ENCODE results near the gene KRT86.
A peak's percentile ranks its signal among the peaks of the same experiment; 100 is the strongest.
"Not testable (repeated sequence)": the region's sequence is repeated elsewhere in the genome, so short reads cannot be mapped to it uniquely, and the experiment has no call there.

KRT86 gene

DNA sequence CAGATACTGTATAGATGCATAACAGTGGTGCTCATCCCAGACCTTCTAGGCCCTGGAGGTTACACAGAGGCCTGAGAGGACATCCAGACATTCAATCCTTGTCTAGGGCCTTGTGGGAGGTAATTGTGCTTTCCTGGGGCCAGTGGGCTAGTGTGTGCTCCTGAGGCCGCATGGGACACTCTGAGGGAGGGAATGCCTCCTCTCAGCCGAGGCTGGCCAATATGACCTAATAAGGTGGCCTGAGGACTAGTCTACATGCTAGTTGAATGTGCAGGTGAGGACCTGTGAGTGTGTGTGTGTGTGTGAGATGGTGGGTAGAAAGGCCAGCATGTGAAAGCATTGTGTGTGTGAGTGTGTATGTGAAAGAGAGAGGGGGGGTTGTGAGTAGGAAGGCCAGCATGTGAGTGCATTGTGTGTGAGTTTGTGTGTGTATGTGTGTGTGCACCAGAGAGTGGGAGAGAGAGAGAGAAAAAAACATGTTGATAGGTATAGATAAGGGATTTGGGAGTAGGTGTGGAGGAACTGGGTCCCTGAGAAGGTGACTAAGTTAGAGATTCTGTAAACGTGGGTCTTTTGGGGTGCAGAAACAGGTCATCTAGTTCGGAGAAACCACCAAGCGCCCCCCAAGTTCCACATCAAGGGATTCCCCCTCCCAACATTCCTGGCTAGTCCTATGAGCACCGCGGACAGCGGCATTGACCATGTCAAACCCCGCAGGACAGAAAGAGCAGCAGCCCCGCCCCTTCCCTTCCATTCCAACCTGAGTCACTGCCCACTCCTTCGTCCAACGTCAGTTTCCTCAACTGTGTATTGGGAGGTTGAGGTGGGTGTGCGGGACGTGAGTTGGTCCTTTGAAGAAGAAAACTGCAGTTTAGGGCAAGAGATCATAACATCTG is 26.6 kb downstream of the KRT86 start:
- H3K27ac ChIP-seq, result no peak overlapping the region
- TF ChIP-seq ZFX (IDR thresholded peaks at IDR 0.05), result no peak
- TF ChIP-seq, protein P1, sequence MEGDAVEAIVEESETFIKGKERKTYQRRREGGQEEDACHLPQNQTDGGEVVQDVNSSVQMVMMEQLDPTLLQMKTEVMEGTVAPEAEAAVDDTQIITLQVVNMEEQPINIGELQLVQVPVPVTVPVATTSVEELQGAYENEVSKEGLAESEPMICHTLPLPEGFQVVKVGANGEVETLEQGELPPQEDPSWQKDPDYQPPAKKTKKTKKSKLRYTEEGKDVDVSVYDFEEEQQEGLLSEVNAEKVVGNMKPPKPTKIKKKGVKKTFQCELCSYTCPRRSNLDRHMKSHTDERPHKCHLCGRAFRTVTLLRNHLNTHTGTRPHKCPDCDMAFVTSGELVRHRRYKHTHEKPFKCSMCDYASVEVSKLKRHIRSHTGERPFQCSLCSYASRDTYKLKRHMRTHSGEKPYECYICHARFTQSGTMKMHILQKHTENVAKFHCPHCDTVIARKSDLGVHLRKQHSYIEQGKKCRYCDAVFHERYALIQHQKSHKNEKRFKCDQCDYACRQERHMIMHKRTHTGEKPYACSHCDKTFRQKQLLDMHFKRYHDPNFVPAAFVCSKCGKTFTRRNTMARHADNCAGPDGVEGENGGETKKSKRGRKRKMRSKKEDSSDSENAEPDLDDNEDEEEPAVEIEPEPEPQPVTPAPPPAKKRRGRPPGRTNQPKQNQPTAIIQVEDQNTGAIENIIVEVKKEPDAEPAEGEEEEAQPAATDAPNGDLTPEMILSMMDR (conservative IDR thresholded peaks at IDR 0.05), result no peak

DNA sequence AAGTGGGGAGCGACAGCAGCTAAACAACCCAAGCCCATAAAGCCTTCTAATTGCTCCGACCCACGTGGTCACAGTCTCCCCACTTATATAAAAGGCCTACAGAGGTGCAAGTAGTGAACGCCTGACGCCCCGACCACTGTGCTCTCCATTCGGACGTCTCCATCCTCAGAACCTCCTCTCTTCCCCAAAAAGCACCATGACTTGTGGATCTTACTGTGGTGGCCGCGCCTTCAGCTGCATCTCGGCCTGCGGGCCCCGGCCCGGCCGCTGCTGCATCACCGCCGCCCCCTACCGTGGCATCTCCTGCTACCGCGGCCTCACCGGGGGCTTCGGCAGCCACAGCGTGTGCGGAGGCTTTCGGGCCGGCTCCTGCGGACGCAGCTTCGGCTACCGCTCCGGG is 27.3 kb downstream of the KRT86 start:
- H3K27ac ChIP-seq, result not testable (repeated sequence)

DNA sequence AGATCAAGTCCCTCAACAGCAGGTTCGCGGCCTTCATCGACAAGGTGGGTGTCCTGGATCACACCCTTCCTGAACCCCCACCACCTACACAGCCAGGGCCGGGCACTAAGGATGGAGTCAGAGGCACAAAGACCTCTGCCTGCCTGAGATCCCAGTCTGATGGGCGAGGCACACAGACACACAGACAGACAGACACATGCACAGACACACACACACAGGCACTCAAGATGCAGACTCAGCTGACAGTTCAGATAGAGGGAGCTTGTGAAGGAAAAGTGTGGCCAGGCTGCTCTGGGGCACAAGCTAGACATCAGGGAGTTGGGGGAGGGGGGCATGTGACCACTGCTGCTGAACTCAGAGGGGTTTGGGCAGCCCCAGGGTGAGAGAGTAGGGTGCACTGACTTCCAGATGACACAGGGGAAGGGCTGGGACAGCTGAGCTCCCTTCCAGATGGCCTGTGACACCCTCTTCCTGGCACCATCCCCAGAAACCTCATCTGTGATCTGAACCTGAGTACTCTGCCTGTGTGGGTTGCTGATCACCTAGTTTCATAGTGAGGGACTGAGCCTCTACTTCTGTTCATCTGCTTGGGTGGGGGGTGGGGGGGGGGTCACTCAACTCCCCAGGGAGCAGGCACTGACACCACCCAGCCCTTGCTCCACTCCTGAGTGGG is 27.9 kb downstream of the KRT86 start:
- not testable (repeated sequence) for H3K27ac ChIP-seq

DNA sequence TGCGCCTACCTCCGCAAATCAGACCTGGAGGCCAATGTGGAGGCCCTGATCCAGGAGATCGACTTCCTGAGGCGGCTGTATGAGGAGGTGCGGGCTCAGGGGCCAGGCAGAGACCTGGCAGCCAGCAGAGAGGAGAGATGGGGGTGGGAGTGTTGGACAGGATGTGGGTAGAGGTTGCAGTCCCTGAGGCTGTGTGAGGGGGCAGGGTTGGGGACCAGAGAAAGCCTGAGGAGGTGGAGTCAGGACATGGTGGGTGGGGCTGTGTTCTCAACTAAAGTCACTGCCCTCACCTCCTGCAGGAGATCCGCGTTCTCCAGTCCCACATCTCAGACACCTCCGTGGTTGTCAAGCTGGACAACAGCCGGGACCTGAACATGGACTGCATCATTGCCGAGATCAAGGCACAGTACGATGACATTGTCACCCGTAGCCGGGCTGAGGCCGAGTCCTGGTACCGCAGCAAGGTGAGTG is 30.5 kb downstream of the KRT86 start:
- H3K27ac ChIP-seq, result not testable (repeated sequence)

DNA sequence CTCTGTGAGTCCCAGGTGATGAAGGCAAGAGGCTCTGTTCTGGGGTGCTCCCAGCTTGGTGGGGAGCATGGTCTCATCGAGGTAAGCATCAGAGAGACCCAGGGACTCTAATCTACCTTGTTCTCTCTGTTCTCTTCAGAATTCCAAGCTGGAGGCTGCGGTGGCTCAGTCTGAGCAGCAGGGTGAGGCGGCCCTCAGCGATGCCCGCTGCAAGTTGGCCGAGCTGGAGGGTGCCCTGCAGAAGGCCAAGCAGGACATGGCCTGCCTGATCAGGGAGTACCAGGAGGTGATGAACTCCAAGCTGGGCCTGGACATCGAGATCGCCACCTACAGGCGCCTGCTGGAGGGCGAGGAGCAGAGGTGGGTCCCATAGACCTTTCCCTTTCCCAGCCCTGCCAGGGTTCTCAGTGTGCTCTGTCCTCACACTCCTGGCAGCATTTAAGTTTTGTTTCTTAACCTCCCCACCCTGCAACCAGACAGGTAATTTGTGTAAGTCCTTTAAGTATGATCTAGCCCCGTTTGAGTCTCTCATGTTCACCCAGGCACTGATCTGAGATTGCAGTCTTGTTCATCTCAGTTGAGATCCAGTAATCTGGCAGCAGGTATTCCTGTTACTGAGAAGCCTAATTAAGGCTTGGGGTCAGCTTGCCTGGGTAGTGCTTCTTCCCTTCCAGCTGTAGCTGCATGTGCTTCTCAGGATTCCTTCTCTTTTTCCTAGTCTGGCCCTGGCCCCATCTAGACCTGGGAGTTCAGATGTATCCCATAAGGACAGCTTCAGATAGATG is 31.7 kb downstream of the KRT86 start:
- H3K27ac ChIP-seq, result no peak overlapping the region
- TF ChIP-seq ZFX (IDR thresholded peaks at IDR 0.05), result no peak
- TF ChIP-seq, protein P1 (conservative IDR thresholded peaks at IDR 0.05), result peak; percentile 80

DNA sequence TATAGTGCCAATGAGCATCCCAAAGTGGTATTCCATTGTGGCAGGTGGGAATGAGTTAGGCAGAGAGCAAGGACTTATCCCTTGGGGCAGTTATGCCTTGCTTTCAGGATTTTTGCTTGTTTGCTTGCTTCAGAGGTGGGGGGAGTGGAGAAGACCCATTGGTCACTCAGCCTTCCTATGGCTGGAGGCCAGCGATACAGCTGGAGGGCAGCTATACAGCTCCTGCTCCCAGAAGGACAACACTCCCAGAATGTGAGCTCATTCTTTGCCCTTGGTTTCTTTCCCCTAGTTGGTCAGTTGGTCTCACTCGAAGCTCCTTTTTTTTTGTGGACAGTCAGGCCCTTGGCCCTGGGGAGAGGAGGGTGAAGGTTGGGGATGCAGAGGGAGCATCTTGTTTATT is 32.3 kb downstream of the KRT86 start:
- TF ChIP-seq, protein P1 (conservative IDR thresholded peaks at IDR 0.05), result no peak
- TF ChIP-seq ZFX (IDR thresholded peaks at IDR 0.05), result no peak
- no peak overlapping the region for H3K27ac ChIP-seq

DNA sequence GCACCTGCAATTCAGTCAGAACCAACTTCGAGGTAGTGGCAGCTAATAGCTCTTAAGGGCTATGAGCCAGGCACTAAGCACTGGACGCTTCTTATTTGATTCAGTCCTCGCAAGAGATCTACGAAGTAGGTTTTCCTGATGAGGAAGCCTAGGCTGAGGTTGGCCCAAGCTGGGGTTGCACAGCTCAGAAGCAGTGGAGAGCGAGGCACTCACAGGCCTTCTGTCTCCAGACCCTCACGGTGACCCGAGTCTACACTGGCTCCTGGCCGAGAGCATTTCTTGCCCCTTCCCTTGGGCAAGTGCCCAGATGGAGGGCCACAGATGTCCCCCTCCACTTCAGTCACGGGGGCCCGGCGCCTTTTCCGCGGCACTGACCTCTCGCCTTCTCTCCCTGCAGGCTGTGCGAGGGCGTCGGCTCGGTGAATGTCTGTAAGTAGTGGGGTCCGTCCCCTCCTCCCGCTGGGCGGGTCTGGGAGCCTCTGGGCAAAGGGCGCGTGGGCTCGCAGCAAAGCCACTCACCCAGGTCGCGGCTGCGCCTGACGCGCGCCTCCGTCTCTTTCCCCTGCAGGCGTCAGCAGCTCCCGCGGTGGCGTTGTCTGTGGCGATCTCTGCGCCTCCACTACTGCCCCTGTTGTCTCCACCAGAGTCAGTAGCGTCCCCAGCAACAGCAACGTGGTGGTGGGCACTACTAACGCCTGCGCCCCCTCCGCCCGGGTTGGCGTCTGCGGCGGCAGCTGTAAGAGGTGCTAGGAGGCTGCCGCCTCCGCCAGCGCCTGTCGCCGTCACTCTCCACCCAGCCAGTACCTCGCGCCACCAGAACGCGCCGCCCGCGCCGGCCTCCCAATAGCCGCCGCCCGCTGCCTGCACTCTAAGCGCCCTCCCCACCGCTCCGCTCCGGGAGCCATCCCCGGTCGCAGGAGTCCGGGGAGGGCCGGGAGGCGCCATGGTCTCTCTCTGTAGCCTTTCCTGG is 33.7 kb downstream of the KRT86 start:
- no peak overlapping the region for H3K27ac ChIP-seq
- no peak for TF ChIP-seq ZFX (IDR thresholded peaks at IDR 0.05)
- TF ChIP-seq, protein P1 (conservative IDR thresholded peaks at IDR 0.05), result peak; percentile 24

DNA sequence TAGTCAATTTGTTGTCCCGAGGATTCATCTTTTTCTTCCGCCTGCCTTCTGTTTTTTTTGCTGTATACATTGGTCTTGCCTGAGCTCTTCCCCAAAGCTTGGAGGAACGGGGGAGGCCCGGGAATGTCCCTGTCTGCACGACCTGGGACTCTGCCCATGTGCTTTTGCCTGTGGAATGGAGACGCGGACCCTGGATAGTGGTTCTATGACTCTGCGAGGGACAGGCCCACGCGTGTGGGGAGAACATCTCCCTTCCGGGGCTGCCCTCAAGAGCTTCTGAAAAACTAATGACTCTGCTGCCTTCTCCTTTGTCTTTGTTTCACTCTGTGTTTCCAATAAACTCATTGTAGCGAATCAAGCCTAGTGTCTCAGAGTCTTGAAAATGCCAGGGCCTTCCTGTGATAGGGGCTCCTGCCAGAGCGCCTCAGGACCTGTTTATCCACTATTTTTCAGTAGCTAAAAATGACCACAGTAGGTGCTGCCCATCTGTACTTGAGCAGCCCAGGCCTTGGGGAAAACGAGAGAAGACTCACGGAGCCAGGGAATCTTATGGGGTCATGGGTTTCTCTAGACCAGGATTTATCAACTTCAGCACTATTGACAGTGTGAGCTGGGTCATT is 34.5 kb downstream of the KRT86 start:
- H3K27ac ChIP-seq, result no peak overlapping the region
- no peak for TF ChIP-seq ZFX (IDR thresholded peaks at IDR 0.05)
- TF ChIP-seq, protein P1 (conservative IDR thresholded peaks at IDR 0.05), result no peak; the same call in 1 of the 2 replicates

Measured in C4-2B (cell line).